ENCODE results near the gene PSMB10.

Gene PSMB10

DNA sequence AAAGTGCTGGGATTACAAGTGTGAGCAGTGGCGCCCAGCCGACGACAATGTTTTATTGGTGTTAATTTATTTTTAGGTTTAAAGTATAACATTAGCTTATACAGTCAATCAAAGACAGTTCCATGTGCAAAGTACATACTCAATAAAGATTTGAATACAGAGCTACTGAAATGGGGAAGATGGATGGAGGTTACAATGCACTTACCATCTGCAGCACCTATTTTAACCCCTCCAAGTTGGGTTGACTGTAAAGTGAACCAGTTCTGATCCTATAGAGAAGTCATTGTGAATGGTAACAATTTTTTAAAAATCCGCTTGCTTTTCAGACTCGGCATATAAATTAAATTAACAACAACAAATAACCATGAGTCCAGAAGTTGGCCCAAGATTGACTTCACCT, 44.3 kb downstream of the PSMB10 start:
- no peak for DNase-seq (ENCODE audit: low read depth)

DNA sequence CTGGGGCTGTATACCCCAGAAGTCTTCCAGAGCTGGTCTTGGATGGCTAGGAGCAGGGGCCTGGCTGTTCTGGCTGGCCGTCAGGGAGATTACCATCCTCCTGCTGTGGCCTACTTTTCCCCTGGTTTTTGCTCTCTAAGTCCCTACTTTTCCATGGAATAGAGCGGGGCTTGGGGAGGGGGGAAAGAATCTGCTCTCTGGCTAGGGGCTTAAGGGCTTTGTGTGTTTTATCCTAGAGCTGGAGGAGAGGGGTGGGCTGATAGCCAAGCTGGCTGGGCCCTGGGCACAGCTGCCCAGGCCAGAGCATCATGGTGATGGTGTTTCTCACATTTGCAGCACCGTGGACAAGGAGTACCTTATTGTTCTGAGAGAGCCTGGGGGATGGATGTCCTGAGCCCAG, 48.3 kb downstream of the PSMB10 start:
- no peak for DNase-seq (ENCODE audit: low read depth)

DNA sequence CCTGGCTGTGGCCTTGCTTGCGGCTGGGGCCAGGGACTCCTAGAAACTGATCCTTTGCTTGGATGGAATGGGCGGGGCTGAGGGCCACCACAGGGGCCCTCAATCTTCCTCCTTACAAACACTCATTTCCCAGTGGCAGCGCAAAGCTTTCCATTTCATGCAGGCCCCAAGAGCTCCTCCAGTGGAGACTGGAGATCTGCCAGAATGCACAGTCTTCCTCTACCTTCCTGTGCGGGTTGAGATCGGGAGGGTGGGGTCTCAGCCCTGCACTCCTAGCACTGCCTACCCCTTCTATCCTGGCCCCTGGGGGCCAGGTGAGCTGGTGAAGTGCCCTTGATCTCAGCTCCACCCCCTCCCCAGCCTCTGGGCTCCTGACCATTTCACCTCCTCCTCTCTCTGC, 50.3 kb downstream of the PSMB10 start:
- no peak for DNase-seq (ENCODE audit: low read depth)

DNA sequence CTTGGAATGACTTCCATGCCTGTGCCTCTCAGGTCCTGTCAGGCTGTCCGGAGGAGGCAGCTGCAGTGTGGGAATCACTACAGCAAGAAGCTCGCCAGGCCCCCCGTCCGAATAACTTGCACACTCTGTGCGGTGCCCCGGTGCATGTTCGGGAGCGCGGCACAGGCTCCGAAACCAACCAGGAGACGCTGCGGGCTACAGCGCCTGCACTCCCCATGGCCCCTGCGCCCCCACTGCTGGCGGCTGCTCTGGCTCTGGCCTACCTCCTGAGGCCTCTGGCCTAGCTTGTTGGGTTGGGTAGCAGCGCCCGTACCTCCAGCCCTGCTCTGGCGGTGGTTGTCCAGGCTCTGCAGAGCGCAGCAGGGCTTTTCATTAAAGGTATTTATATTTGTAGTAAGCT, 50.7 kb downstream of the PSMB10 start:
- DNase-seq (ENCODE audit: low read depth), result no peak

DNA sequence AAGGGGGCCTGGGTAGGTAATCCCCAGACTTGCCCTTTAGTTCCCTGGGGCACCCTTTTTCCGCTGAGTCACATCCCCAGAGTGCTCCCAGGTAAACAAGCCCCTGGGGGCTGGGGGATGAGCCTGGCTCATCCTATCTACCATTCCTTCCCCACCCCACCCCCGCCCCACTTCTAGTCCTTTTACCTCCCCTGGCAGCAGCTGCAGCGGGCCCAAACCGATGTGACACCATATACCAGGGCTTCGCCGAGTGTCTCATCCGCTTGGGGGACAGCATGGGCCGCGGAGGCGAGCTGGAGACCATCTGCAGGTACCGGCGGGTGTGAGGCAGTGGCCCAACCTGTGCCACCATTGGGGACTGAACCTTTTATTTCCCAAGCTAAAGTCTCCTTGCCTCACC, 51.1 kb downstream of the PSMB10 start:
- no peak for DNase-seq (ENCODE audit: low read depth)

DNA sequence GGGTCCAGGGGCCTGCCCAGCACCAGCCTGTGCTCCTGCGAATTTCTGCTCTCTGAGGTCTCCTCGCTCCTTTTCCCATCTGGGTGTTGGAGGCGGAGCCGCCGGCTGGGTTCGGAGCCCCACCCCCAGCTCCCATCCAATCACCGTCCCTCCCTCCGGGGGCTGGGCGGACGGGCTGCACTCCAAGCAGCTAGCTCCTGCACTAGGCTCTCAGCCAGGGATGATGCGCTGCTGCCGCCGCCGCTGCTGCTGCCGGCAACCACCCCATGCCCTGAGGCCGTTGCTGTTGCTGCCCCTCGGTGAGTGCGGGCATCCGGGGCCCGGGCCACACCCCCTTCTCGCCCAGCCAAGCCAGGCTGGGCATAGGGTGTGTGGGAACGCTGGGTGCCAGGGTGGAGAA, 52.0 kb downstream of the PSMB10 start, which contains the start of gene NRN1L:
NRN1L (plus strand) TSS at position 202 of the 400 bp plus-strand sequence; CDS start at position 221, 19 bp downstream.
- no peak for DNase-seq (ENCODE audit: low read depth)

Measured in activated T-cell treated with anti-CD3 and anti-CD28 coated beads for 1 hour (primary cell).